ENCODE data around the gene MEIOSIN. TPM values are rescaled to one million over a fixed set of nuclear protein-coding genes. Genes with fewer than 3 reads are reported as not detected.

The MEIOSIN gene
- total RNA-seq, 1 experiment from 2014 or later, result not detected

DNA sequence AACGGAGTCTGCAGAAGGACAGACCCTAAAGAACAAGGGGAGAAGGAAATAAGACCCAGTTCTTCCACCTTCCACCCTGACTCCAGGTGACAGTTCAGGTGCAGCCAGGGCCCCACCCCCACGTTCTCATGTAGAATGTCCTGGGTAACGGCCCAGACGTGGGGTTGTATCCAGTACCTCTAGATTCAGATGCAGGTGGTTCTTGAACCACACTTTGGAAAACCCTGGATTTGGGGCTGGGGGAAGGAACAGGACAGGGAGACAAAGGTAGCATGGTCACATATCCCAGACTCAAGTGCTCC lies 46.9 kb downstream of the MEIOSIN start:
- ChIA-PET POLR2A (ENCODE audit: low non-redundant PET) (no interaction called here), CTCF (no interaction called here)
- intact Hi-C loops (cut with micrococcal nuclease; ENCODE audit: unreplicated experiment), result no loop called here
- Histone ChIP-seq H3K9me3 (ENCODE audit: low read depth, low read length, poor library complexity, severe bottlenecking) (no peaks in the 10 kb centered on the region), H3K27me3 (replicated peaks; ENCODE audit: insufficient read depth, low read depth, low read length, poor library complexity) (no peaks in the 10 kb centered on the region), H3K27ac (ENCODE audit: low read depth, low read length, poor library complexity, severe bottlenecking) (no peak overlapping the region), H3K4me3 (ENCODE audit: low read depth, low read length, poor library complexity, severe bottlenecking) (no peak overlapping the region), H3K36me3 (ENCODE audit: insufficient read depth, low read length, poor library complexity, severe bottlenecking) (peaks cover 25% of the 10 kb centered on the region), H3K4me1 (ENCODE audit: insufficient read depth, low read length, poor library complexity, severe bottlenecking) (no peaks in the 10 kb centered on the region)
- no peak for DNase-seq (ENCODE audit: low spot score)
- BruUV-seq (replicated peaks), result no TSS peak
- TF ChIP-seq, protein P1, sequence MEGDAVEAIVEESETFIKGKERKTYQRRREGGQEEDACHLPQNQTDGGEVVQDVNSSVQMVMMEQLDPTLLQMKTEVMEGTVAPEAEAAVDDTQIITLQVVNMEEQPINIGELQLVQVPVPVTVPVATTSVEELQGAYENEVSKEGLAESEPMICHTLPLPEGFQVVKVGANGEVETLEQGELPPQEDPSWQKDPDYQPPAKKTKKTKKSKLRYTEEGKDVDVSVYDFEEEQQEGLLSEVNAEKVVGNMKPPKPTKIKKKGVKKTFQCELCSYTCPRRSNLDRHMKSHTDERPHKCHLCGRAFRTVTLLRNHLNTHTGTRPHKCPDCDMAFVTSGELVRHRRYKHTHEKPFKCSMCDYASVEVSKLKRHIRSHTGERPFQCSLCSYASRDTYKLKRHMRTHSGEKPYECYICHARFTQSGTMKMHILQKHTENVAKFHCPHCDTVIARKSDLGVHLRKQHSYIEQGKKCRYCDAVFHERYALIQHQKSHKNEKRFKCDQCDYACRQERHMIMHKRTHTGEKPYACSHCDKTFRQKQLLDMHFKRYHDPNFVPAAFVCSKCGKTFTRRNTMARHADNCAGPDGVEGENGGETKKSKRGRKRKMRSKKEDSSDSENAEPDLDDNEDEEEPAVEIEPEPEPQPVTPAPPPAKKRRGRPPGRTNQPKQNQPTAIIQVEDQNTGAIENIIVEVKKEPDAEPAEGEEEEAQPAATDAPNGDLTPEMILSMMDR (conservative IDR thresholded peaks at IDR 0.05; ENCODE audit: low read depth, low read length), result no peak
- TF ChIP-seq EZH2 (IDR thresholded peaks at IDR 0.05; ENCODE audit: borderline replicate concordance, low read depth, low read length, poor library complexity, severe bottlenecking), result no peak

DNA sequence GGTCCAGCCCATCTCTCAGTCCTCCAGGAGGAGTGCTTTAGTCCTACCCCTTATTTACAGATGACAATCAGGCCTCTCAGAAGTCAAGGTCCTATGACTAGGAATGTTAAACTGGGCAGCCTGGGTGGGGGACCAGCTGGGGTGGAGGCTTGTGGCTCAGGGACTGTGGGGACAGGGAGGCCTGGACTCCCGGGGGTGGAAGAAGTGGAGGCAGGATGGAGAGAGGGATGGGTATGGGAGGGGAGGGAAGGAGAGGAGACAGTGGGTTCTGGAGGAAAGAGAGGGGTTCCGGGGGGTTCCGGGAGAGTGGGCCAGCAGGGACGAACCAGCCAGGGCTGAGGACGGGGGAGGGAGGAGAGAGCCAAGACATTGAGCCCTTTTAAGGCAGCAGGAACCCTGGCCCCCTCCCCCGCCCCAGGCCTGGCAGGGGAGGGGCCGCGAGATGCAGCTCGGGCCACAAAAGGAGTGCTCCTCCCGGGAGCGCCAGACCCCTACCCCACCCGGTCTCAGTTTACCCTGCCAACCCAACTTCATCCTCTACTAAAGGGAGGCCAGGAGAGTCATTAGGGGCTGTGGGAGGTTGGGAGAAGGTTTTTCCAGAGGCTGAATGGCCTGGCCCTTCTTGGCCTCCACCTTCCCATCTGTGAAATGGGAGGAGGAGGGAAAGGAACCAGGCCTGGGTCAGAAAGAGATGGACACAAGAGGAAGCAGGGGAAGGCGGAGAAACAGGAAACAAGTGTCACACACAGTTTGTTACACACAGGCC lies 47.4 kb downstream of the MEIOSIN start:
- CTCF ChIA-PET, result no interaction called here
- H3K36me3 ChIP-seq (ENCODE audit: insufficient read depth, low read length, poor library complexity, severe bottlenecking), result peaks cover 31% of the 10 kb centered on the region
- H3K27ac ChIP-seq (ENCODE audit: low read depth, low read length, poor library complexity, severe bottlenecking), result no peak overlapping the region
- TF ChIP-seq, protein P1 (conservative IDR thresholded peaks at IDR 0.05; ENCODE audit: low read depth, low read length), result no peak
- TF ChIP-seq EZH2 (IDR thresholded peaks at IDR 0.05; ENCODE audit: borderline replicate concordance, low read depth, low read length, poor library complexity, severe bottlenecking), result no peak
- no peak overlapping the region for H3K4me3 ChIP-seq (ENCODE audit: low read depth, low read length, poor library complexity, severe bottlenecking)
- POLR2A ChIA-PET (ENCODE audit: low non-redundant PET), result no interaction called here
- no peaks in the 10 kb centered on the region for H3K27me3 ChIP-seq (replicated peaks; ENCODE audit: insufficient read depth, low read depth, low read length, poor library complexity)
- no peaks in the 10 kb centered on the region for H3K9me3 ChIP-seq (ENCODE audit: low read depth, low read length, poor library complexity, severe bottlenecking)
- H3K4me1 ChIP-seq (ENCODE audit: insufficient read depth, low read length, poor library complexity, severe bottlenecking), result no peaks in the 10 kb centered on the region
- no TSS peak for BruUV-seq (replicated peaks)
- no peak for DNase-seq (ENCODE audit: low spot score)
- intact Hi-C loops (cut with micrococcal nuclease; ENCODE audit: unreplicated experiment), result no loop called here

DNA sequence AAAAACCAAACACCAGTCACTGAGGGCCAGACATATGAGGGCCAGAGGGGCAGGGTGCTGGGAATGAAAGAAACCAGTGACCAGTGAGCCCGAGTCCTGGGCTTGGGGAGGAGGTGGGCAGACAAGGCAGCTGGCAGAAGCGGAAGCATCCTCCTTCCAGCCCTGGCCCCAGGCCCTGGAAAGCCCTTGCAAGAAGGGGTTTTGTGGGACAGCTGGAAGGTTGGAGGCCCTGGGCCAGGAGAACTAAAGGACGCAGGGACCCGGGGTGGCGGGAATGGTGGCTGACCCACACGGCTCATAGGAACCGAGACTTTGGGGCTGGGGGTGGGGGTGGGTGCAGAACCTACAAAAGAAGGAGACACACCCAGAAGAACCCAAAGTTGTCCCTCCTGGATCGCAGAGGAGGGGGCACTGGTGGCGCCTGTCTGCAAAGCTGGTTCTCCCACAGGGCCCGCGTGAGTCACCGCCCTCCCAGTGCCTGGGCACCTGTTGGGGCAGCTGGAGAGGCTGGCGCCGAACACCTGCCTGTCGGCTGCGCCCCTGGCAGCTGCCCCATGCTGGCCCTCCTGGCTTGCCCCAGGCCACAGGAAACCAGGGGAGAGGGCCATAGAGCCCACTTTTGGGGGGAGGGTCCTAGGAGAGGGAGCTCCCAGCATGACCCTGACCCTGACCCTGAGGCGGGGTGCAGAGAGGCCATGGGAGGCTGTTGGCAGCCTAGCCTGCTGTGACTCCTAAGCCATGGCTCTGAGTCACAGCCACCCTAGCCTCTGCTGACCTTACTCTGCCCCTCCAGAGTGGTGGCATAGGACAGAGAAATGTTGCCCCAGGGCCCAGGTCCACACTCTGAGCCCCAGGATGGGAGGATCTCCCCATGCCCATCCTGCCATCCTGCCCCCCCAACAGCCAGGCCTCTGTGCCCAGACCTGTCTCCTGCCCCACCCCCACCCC lies 48.2 kb downstream of the MEIOSIN start:
- Histone ChIP-seq H3K36me3 (ENCODE audit: insufficient read depth, low read length, poor library complexity, severe bottlenecking) (peaks cover 38% of the 10 kb centered on the region), H3K4me1 (ENCODE audit: insufficient read depth, low read length, poor library complexity, severe bottlenecking) (no peaks in the 10 kb centered on the region), H3K4me3 (ENCODE audit: low read depth, low read length, poor library complexity, severe bottlenecking) (no peak overlapping the region), H3K9me3 (ENCODE audit: low read depth, low read length, poor library complexity, severe bottlenecking) (no peaks in the 10 kb centered on the region), H3K27ac (ENCODE audit: low read depth, low read length, poor library complexity, severe bottlenecking) (no peak overlapping the region), H3K27me3 (replicated peaks; ENCODE audit: insufficient read depth, low read depth, low read length, poor library complexity) (no peaks in the 10 kb centered on the region)
- no peak for DNase-seq (ENCODE audit: low spot score)
- intact Hi-C loops (cut with micrococcal nuclease; ENCODE audit: unreplicated experiment), result no loop called here
- TF ChIP-seq, protein P1 (conservative IDR thresholded peaks at IDR 0.05; ENCODE audit: low read depth, low read length), result no peak
- no peak for TF ChIP-seq EZH2 (IDR thresholded peaks at IDR 0.05; ENCODE audit: borderline replicate concordance, low read depth, low read length, poor library complexity, severe bottlenecking)
- ChIA-PET POLR2A (ENCODE audit: low non-redundant PET) (interaction anchor here (0.5 kb wide), 1 partner anchor 180 kb away, joined by 3 read pairs; no protein-coding TSS in a partner anchor), CTCF (no interaction called here)
- no TSS peak for BruUV-seq (replicated peaks)

All from A673 (cell line).